A549 (cell line): ENCODE data around the gene ADAMTS12.

Experiments used
- CHD2 ChIP-seq: fragments of 150-350 bp; IDR thresholded peaks from 2 replicates; pipeline ENCODE4 v1.6.1; 2014; ENCODE audit warnings: low read length; ENCODE audit not compliant: partially characterized antibody
- CTCF ChIP-seq: fragments of >200 bp; sonication (Bioruptor Twin); formaldehyde crosslinking; IDR thresholded peaks from 3 replicates; pipeline ENCODE4 v1.5.1; 2016
- EP300 ChIP-seq, 2 experiments: fragments of >200 bp; sonication (Bioruptor Twin); formaldehyde crosslinking; IDR thresholded peaks; 2 replicates in 1 of 2; 3 replicates in 1 of 2; pipeline ENCODE4 v1.6.1; 2016 to 2017
- HMGXB4 ChIP-seq: fragments of 250-450 bp; sonication (Bioruptor Pico); IDR thresholded peaks from 2 replicates; pipeline ENCODE4 v1.5.0; 2021; ENCODE audit warnings: mild to moderate bottlenecking, moderate library complexity, borderline replicate concordance
- KDM1A ChIP-seq: fragments of 200-600 bp; sonication (generic); IDR thresholded peaks from 2 replicates; pipeline ENCODE4 v1.6.1; 2016; ENCODE audit warnings: low read depth, mild to moderate bottlenecking
- RAD21 ChIP-seq, 2 experiments: fragments of >200 bp in 1 of 2; sonication (Bioruptor Twin) in 1 of 2; formaldehyde crosslinking in 1 of 2; IDR thresholded peaks in 1 of 2; conservative IDR thresholded peaks in 1 of 2; 2 replicates in 1 of 2; 3 replicates in 1 of 2; pipeline ENCODE4 v1.6.1; 2012 to 2018; ENCODE audit warnings: inconsistent platforms in 1 of 2

GRCh38 chr5:33563983-33564908 is 327.5 kb downstream of the ADAMTS12 start:
- TF ChIP-seq EP300 (IDR thresholded peaks at IDR 0.05) (no peak), CHD2 (no peak), HMGXB4 (CRISPR knock-in tag) (no peak), RAD21 (conservative IDR thresholded peaks at IDR 0.05 in 1 of 2, IDR thresholded peaks at IDR 0.05 in 1 of 2) (no peak), CTCF (no peak), KDM1A (no peak)
